Activated naive CD4-positive, alpha-beta T cell treated with anti-CD3 and anti-CD28 coated beads for 36 hours (primary cell): Measurements from ENCODE around the gene STOX1. TPM values are rescaled to one million over a fixed set of nuclear protein-coding genes. Genes with fewer than 3 reads are reported as not detected.
"Not testable (repeated sequence)": the region's sequence is repeated elsewhere in the genome, so short reads cannot be mapped to it uniquely, and the experiment has no call there.

Experiments used
- CTCF ChIA-PET: fragments of 350-600 bp; sonication (Branson Sonifier 250); formaldehyde crosslinking; loops from one replicate; lab custom pipeline; 2021; ENCODE audit warnings: antibody characterized with exemption; lab: Charles Lee
- DNase-seq: peaks from one replicate; pipeline ENCODE4 v3.0.0-alpha.2; 2020
- H3K27ac Mint-ChIP-seq: one replicate; pipeline ENCODE4 v1.8.0; 2021; ENCODE audit warnings: mild to moderate bottlenecking, mixed read lengths
- H3K27me3 Mint-ChIP-seq: one replicate; pipeline ENCODE4 v1.8.0; 2021; ENCODE audit warnings: low read depth, mixed read lengths
- H3K36me3 Mint-ChIP-seq: one replicate; pipeline ENCODE4 v1.8.0; 2021; ENCODE audit warnings: low read depth, mixed read lengths
- H3K4me1 Mint-ChIP-seq: one replicate; pipeline ENCODE4 v1.8.0; 2021; ENCODE audit warnings: low read depth, mixed read lengths
- H3K4me3 Mint-ChIP-seq: one replicate; pipeline ENCODE4 v1.8.0; 2021; ENCODE audit warnings: mild to moderate bottlenecking, moderate library complexity, mixed read lengths
- H3K9me3 Mint-ChIP-seq: one replicate; pipeline ENCODE4 v1.8.0; 2021; ENCODE audit warnings: mixed read lengths
- intact Hi-C: fragments of 100-400 bp; cut with micrococcal nuclease; formaldehyde crosslinking; loops from one replicate; pipeline ENCODE4 v1.15.1; 2023
- total RNA-seq, 2 experiments: library from RNA; stranded (reverse); gene quantifications; one replicate each; pipeline ENCODE4 v1.2.3, GENCODE V29; 2021

The STOX1 gene
- total RNA-seq, 2 experiments from 2014 or later, result 0.38 to 0.42 TPM

DNA sequence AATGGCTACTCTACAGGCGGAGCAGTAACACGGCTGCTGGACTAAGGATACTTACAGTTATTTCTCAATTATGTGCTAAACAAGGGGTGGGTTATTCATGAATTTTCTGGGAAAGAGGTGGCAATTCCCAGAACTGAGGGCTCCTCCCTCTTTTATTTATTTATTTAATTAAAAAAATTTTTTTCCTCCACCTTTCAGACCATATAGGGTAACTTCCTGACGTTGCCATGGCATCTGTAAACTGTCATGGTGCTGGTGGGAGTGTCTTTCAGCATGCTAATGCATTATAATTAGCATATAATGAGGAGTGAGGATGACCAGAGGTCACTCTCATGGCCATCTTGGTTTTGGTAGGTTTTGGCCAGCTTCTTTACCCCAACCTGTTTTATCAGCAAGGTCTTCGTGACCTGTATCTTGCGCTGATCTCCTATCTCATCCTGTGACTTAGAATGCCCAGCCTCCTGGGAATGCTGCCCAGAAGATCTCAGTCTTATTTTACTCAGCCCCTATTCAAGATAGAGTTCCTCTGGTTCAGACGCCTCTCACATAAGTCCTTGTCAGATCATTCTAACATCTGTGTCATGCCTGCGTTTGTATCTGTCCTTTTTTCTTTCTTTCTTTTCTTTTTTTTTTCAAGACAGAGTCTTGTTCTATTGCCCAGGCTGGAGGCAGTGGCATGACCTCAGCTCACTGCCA is 15.9 kb upstream of the STOX1 start:
- CTCF ChIA-PET, result no interaction called here
- Mint-ChIP-seq H3K27me3 (no peaks in the 10 kb centered on the region), H3K36me3 (no peaks in the 10 kb centered on the region), H3K4me3 (no peak overlapping the region), H3K9me3 (no peaks in the 10 kb centered on the region), H3K27ac (no peak overlapping the region), H3K4me1 (no peaks in the 10 kb centered on the region)
- DNase-seq, result no peak
- intact Hi-C loops, result no loop called here

DNA sequence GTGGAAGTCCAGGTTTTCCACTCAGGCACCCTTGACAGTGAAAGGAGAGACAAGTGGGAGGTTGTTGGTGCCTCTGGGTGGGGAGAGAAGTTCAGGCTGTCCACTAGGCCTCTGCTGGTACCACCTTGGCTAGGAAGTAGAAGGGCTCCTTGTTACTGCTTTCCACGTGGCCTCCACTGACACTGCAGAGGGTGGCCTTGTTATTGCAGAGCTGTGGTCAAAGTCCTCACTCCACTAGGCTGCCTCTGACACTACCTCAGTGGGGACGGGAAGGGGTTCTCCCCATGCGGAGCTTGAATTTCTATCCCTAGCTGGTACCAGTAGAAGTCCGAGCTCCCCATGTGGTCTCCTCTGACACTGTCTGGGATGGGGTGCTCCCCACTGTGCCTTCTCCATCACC is 14.9 kb upstream of the STOX1 start:
- H3K4me3 Mint-ChIP-seq, result no peak overlapping the region
- no peak overlapping the region for H3K27ac Mint-ChIP-seq
- H3K9me3 Mint-ChIP-seq, result no peaks in the 10 kb centered on the region
- H3K27me3 Mint-ChIP-seq, result no peaks in the 10 kb centered on the region
- DNase-seq, result no peak
- CTCF ChIA-PET, result interaction anchor here (0.6 kb wide), 1 partner anchor 149 kb away, joined by 3 read pairs; no protein-coding TSS in a partner anchor
- no peaks in the 10 kb centered on the region for H3K36me3 Mint-ChIP-seq
- no peaks in the 10 kb centered on the region for H3K4me1 Mint-ChIP-seq
- intact Hi-C loops, result no loop called here

DNA sequence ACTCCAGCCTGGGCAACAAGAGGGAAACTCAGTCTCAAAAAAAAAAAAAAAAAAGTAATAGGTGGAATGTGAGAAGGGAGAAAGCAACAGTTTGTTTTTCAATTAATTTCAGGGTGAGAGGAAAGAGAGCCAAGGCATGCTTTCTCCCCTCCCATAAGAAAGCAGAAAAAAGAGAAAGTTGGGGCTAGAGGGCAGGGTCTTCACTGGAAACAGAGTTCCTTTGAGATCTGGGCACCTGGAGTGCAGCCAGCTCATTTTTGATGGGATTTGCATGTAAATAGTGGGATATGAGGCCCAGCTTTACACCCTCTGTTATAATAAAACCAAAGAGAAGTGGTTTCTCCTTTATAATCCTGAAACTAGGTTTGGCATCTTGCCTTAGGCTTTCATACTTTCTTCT is 13.8 kb upstream of the STOX1 start:
- intact Hi-C loops, result no loop called here
- CTCF ChIA-PET, result interaction anchor here (1.9 kb wide), 1 partner anchor 10 kb away, joined by 7 read pairs; no protein-coding TSS in a partner anchor

DNA sequence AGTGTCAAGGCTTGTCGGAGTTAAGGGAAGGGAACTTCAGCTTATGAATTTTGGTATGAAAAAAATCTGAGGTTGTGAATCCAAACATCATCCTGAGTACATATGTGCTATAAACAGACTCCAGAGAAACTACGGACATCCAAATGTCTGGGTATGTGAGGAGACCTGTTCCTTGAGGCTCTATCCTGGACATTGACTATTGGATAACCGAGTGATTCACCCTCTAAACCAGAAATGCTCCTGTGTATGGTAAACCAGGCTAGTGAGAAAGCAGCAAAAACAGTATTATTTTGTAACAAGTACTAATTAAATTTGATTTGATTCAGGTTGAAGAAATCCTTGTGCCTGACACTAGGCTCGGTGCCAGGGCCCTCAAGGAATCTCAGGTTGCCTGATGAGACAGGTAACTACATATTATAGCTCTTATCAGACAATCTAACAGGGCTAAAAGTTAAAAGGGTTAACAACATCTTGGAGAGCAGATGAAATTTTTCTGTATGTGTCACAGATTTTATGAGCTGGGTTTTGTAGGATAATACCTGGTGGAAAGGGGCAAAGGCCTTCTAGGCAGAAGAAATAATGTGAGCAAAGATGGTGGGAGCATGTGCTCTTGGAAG is 10.4 kb upstream of the STOX1 start:
- intact Hi-C loops, result no loop called here
- Mint-ChIP-seq H3K4me3 (no peak overlapping the region), H3K27ac (no peak overlapping the region), H3K27me3 (no peaks in the 10 kb centered on the region), H3K36me3 (no peaks in the 10 kb centered on the region), H3K9me3 (no peaks in the 10 kb centered on the region), H3K4me1 (no peaks in the 10 kb centered on the region)
- CTCF ChIA-PET, result interaction anchor here (0.6 to 0.7 kb wide), 2 partner anchors 20 to 341 kb away, joined by 3 to 6 read pairs; no protein-coding TSS in a partner anchor
- no peak for DNase-seq

More for the DNA sequence above, 13.8 kb upstream of the STOX1 start:
- no peak for DNase-seq
- H3K4me1 Mint-ChIP-seq, result no peaks in the 10 kb centered on the region
- no peak overlapping the region for H3K27ac Mint-ChIP-seq
- no peaks in the 10 kb centered on the region for H3K36me3 Mint-ChIP-seq
- no peak overlapping the region for H3K4me3 Mint-ChIP-seq
- no peaks in the 10 kb centered on the region for H3K27me3 Mint-ChIP-seq
- H3K9me3 Mint-ChIP-seq, result no peaks in the 10 kb centered on the region

DNA sequence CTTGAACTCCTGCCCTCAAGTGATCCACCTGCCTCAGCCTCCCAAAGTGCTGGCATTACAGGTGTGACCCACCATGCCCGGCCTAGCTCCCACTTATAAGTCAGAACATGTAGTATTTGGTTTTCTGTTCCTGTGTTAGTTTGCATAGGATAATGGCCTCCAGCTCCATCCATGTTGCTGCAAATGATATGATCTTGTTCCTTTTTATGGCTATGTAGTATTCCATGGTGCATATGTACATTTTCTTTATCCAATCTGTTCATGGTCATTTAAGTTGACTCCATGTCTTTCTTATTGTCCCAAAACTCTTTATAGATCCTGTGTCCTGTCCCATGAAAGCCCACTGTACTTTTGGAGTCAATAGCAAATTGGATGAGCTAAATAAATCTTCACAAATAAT is 7.0 kb upstream of the STOX1 start:
- H3K27ac Mint-ChIP-seq, H3K27me3 Mint-ChIP-seq, DNase-seq, H3K9me3 Mint-ChIP-seq, H3K36me3 Mint-ChIP-seq, H3K4me3 Mint-ChIP-seq, H3K4me1 Mint-ChIP-seq: not testable (repeated sequence)
- intact Hi-C loops, result loop anchor here (10.0 kb wide), 1 partner anchor 304 kb away; the partner anchor contains the start of gene VPS26A
- CTCF ChIA-PET, result interaction anchor here (0.7 kb wide), 1 partner anchor 195 kb away, joined by 3 read pairs; no protein-coding TSS in a partner anchor

DNA sequence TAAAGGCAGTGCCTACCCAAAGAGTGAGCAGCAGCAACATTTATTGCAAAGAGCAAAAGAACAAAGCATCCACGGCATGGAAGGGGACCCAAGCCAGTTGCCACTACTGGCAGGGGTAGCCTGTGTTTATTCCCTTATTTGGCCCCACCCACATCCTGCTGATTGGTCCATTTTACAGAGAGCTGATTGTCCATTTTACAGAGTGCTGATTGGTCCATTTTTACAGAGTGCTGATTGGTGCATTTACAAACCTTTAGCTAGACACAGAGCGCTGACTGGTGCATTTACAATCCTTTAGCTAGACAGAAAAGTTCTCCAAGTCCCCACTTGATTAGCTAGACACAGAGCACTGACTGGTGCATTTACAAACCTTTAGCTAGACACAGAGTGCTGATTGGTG is 4.7 kb upstream of the STOX1 start:
- DNase-seq, H3K9me3 Mint-ChIP-seq, CTCF ChIA-PET, H3K4me1 Mint-ChIP-seq, H3K27ac Mint-ChIP-seq, H3K27me3 Mint-ChIP-seq, H3K4me3 Mint-ChIP-seq, H3K36me3 Mint-ChIP-seq: not testable (repeated sequence)
- intact Hi-C loops, result loop anchor here (10.0 kb wide), 1 partner anchor 302 kb away; the partner anchor contains the start of gene VPS26A

DNA sequence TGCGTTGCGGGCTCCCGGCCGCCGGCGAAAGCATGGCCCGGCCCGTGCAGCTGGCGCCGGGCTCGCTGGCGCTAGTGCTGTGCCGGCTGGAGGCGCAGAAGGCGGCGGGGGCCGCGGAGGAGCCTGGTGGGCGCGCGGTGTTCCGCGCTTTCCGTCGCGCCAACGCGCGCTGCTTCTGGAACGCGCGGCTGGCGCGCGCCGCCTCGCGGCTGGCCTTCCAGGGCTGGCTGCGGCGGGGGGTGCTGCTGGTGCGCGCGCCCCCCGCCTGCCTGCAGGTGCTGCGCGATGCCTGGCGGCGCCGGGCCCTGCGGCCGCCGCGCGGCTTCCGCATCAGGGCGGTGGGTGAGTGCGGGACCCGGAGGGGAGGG is 245 bp downstream of the STOX1 start:
- not testable (repeated sequence) for H3K9me3 Mint-ChIP-seq, H3K36me3 Mint-ChIP-seq, H3K27ac Mint-ChIP-seq, H3K27me3 Mint-ChIP-seq, H3K4me3 Mint-ChIP-seq, DNase-seq
- intact Hi-C loops, result loop anchor here (1.0 to 10.0 kb wide), 5 partner anchors 74 to 297 kb away; partner anchors contain the start of genes CCAR1, DDX50 and VPS26A
- CTCF ChIA-PET, result interaction anchor here (0.6 to 1.4 kb wide), 7 partner anchors 9 to 120 kb away, joined by 3 to 7 read pairs (median 3); no protein-coding TSS in a partner anchor
- peaks cover 13% of the 10 kb centered on the region for H3K4me1 Mint-ChIP-seq

DNA sequence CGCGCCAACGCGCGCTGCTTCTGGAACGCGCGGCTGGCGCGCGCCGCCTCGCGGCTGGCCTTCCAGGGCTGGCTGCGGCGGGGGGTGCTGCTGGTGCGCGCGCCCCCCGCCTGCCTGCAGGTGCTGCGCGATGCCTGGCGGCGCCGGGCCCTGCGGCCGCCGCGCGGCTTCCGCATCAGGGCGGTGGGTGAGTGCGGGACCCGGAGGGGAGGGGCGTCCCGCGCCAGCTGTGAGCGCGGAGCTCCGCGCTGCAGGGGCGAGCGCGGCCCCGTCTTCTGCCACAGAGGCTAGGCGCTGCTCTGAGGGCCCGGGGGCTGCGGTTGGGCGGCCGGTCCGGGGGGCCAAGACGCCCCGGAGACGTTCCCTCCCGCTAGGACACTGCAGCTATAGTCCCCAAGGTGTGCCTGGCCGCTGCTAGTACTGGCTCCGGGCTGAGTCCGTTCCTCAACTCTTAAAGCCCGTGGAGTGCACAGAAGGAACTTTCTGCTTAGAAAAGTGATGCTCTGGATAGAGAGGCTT is 811 bp downstream of the STOX1 start:
- H3K27me3 Mint-ChIP-seq, DNase-seq, H3K36me3 Mint-ChIP-seq, H3K9me3 Mint-ChIP-seq, H3K27ac Mint-ChIP-seq: not testable (repeated sequence)
- Mint-ChIP-seq H3K4me1 (peaks cover 13% of the 10 kb centered on the region), H3K4me3 (peak overlapping the region; percentile 49)
- CTCF ChIA-PET, result interaction anchor here (1.1 kb wide), 1 partner anchor 69 kb away, joined by 3 read pairs; no protein-coding TSS in a partner anchor
- intact Hi-C loops, result loop anchor here (5.0 to 10.0 kb wide), 4 partner anchors 106 to 297 kb away; partner anchors contain the start of genes CCAR1 and VPS26A

DNA sequence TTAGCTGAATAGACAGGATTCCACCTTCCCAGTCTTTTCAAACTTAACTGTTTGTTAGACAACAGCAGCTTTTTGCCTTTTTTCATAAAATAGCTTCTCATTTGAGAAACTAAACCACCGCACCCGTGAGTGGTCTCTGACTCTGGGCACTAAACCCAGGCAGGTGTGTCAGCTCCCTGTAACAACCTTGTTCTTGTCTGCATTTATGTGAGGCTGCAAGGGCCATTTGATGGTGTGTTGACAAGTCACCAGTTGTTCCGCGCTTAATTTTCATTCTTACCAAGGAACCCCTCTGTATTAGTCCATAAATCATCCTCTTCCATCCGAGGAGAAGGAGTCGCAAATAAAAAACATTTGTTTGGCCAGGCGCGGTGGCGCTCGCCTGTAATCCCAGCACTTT is 1.5 kb downstream of the STOX1 start:
- Mint-ChIP-seq H3K9me3 (no peaks in the 10 kb centered on the region), H3K4me1 (peaks cover 13% of the 10 kb centered on the region), H3K4me3 (peak overlapping the region; percentile 49), H3K27ac (no peak overlapping the region), H3K27me3 (peaks cover 2% of the 10 kb centered on the region), H3K36me3 (no peaks in the 10 kb centered on the region)
- intact Hi-C loops, result loop anchor here (5.0 to 10.0 kb wide), 4 partner anchors 107 to 296 kb away; partner anchors contain the start of genes CCAR1 and VPS26A
- DNase-seq, result no peak
- CTCF ChIA-PET, result interaction anchor here (1.1 kb wide), 1 partner anchor 69 kb away, joined by 3 read pairs; no protein-coding TSS in a partner anchor

DNA sequence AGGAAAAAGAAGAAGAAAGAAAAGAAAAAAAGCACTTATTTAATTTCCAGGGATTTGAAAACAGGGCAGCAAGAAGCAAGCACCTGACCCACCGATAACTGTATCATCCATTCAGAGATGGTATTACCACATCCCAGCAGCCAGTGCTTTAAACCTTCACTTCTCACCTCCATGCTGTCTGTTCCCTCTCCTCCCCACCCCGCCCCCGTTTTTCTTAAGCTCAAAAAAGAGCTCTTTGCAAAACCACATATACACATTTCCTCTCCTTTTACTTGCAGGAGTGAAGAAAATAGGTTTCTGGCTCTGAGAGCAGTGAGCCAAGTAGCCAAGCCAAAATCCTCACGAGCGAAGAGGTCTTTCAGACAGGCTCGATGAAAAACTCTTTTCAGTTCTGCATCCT is 2.2 kb downstream of the STOX1 start:
- H3K9me3 Mint-ChIP-seq, result no peaks in the 10 kb centered on the region
- no peak overlapping the region for H3K27ac Mint-ChIP-seq
- H3K4me1 Mint-ChIP-seq, result peaks cover 13% of the 10 kb centered on the region
- no peaks in the 10 kb centered on the region for H3K36me3 Mint-ChIP-seq
- H3K27me3 Mint-ChIP-seq, result peaks cover 2% of the 10 kb centered on the region
- peak; percentile 6 for DNase-seq
- intact Hi-C loops, result loop anchor here (5.0 to 10.0 kb wide), 4 partner anchors 107 to 295 kb away; partner anchors contain the start of genes CCAR1 and VPS26A
- H3K4me3 Mint-ChIP-seq, result no peak overlapping the region
- CTCF ChIA-PET, result interaction anchor here (1.3 kb wide), 1 partner anchor 279 kb away, joined by 3 read pairs; no protein-coding TSS in a partner anchor

DNA sequence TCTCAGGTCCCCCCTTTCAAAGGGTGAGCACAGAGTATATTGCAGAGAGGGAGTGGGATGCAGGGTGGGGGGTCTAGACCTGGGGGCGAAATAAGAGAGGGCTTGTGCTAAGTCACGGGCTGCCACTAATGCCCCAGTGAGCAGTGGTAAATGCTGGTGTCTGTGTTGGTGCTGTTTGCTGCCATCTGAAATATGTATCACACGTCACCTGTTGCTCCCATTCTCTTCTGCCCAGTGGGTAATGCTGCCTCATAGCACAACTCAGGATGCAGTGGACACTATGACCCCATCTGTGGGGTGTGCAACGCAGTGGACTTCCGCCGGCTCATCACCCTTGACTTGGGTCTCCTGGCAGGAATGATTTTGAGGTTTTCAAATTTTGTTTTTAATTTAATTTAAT is 2.6 kb downstream of the STOX1 start:
- H3K9me3 Mint-ChIP-seq, result no peaks in the 10 kb centered on the region
- intact Hi-C loops, result loop anchor here (5.0 to 10.0 kb wide), 4 partner anchors 108 to 295 kb away; partner anchors contain the start of genes CCAR1 and VPS26A
- CTCF ChIA-PET, result interaction anchor here (1.3 kb wide), 1 partner anchor 279 kb away, joined by 3 read pairs; no protein-coding TSS in a partner anchor

DNA sequence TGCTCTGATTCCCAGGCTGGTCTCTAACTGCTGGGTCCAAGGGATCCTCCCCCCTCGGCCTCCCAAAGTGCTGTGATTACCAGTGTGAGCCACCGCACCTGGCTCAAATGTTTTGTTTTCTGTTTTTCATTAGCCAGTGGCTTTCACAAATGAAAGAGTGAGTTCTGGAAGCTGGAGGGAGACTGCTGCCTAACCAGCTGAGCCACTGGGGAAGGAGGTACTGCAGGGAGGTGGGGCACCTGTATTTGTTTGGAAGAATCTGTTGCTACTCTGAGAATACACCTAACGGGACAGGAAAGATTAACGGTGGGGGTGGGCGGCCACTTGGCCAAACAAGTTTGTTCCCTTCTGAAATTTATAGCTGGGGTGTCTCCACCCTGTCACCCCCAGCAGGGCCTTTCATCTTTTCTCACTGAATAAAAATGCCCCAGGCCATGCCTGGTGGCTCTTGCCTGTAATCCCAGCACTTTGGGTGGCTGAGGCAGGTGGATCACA is 4.7 kb downstream of the STOX1 start:
- Mint-ChIP-seq H3K9me3 (no peaks in the 10 kb centered on the region), H3K4me1 (peaks cover 6% of the 10 kb centered on the region), H3K36me3 (no peaks in the 10 kb centered on the region), H3K4me3 (no peak overlapping the region), H3K27me3 (no peaks in the 10 kb centered on the region), H3K27ac (no peak overlapping the region)
- no peak for DNase-seq
- CTCF ChIA-PET, result interaction anchor here (0.5 kb wide), 1 partner anchor 65 kb away, joined by 3 read pairs; no protein-coding TSS in a partner anchor
- intact Hi-C loops, result no loop called here

More for the DNA sequence above, 2.6 kb downstream of the STOX1 start:
- H3K36me3 Mint-ChIP-seq, result no peaks in the 10 kb centered on the region
- no peak for DNase-seq
- no peak overlapping the region for H3K4me3 Mint-ChIP-seq
- peaks cover 2% of the 10 kb centered on the region for H3K27me3 Mint-ChIP-seq
- peaks cover 13% of the 10 kb centered on the region for H3K4me1 Mint-ChIP-seq
- no peak overlapping the region for H3K27ac Mint-ChIP-seq
